KMS-11 (cell line): ENCODE results near the gene SLC35F6.

Experiments used
- H2AFZ ChIP-seq: fragments of 200-600 bp; sonication (generic); 2 replicates; pipeline ENCODE4 v1.6.1; 2016; ENCODE audit warnings: antibody characterized with exemption, mixed run types, low read depth
- H3K27ac ChIP-seq: fragments of 200-600 bp; sonication (generic); 2 replicates; pipeline ENCODE4 v1.6.1; 2016; ENCODE audit warnings: mild to moderate bottlenecking, mixed run types
- H3K27me3 ChIP-seq: fragments of 200-600 bp; sonication (generic); 2 replicates; pipeline ENCODE4 v1.6.1; 2017; ENCODE audit warnings: mild to moderate bottlenecking, low read depth, mixed run types, moderate library complexity; ENCODE audit not compliant: insufficient read depth
- H3K36me3 ChIP-seq: fragments of 200-600 bp; sonication (generic); 2 replicates; pipeline ENCODE4 v1.6.1; 2017; ENCODE audit warnings: mild to moderate bottlenecking, mixed run types; ENCODE audit not compliant: insufficient read depth
- H3K4me1 ChIP-seq: fragments of 200-600 bp; sonication (generic); 2 replicates; pipeline ENCODE4 v1.6.1; 2016; ENCODE audit warnings: mild to moderate bottlenecking, low read depth, mixed run types; ENCODE audit not compliant: poor library complexity, severe bottlenecking
- H3K4me2 ChIP-seq: fragments of 200-600 bp; sonication (generic); 2 replicates; pipeline ENCODE4 v1.7.0; 2016; ENCODE audit warnings: mild to moderate bottlenecking, mixed run types
- H3K4me3 ChIP-seq: fragments of 200-600 bp; sonication (generic); IDR thresholded peaks from 2 replicates; pipeline ENCODE4 v1.6.1; 2017; ENCODE audit warnings: low read depth, low read length, mixed read lengths; ENCODE audit not compliant: insufficient read depth
- H3K79me2 ChIP-seq: fragments of 200-600 bp; sonication (generic); 2 replicates; pipeline ENCODE4 v1.6.1; 2016; ENCODE audit warnings: low read depth, mixed run types; ENCODE audit not compliant: insufficient read depth
- H3K9ac ChIP-seq: fragments of 200-600 bp; sonication (generic); 2 replicates; pipeline ENCODE4 v1.6.1; 2016; ENCODE audit warnings: mild to moderate bottlenecking, mixed run types
- H4K20me1 ChIP-seq: fragments of 200-600 bp; sonication (generic); 2 replicates; pipeline ENCODE4 v1.6.1; 2016; ENCODE audit warnings: mild to moderate bottlenecking, mixed run types; ENCODE audit not compliant: insufficient read depth
- TF ChIP-seq, protein P1 (sequence below): fragments of 200-600 bp; sonication (generic); conservative IDR thresholded peaks from 2 replicates; pipeline ENCODE4 v1.6.1; 2017; ENCODE audit warnings: low read depth, mild to moderate bottlenecking, antibody characterized with exemption, low read length, moderate library complexity, mixed read lengths

The SLC35F6 gene

DNA sequence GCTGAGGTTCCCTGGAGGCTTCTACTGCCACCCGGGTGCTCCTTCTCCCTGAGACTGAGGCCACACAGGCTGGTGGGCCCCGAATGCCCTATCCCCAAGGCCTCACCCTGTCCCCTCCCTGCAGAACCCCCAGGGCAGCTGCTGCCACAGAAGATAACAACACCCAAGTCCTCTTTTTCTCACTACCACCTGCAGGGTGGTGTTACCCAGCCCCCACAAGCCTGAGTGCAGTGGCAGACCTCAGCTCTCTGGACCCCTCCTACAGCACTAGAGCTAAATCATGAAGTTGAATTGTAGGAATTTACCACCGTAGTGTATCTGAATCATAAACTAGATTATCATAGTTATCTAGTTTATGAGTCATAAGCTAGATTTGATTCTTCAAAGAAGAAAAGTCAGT lies 14.4 kb downstream of the SLC35F6 start:
- no peak overlapping the region for H3K4me2 ChIP-seq
- no peaks in the 10 kb centered on the region for H3K27me3 ChIP-seq
- H3K4me3 ChIP-seq: no peak overlapping the region
- H4K20me1 ChIP-seq: no peaks in the 10 kb centered on the region
- no peaks in the 10 kb centered on the region for H3K36me3 ChIP-seq
- no peak overlapping the region for H3K9ac ChIP-seq
- H3K4me1 ChIP-seq: peaks cover 8% of the 10 kb centered on the region
- TF ChIP-seq, protein P1, sequence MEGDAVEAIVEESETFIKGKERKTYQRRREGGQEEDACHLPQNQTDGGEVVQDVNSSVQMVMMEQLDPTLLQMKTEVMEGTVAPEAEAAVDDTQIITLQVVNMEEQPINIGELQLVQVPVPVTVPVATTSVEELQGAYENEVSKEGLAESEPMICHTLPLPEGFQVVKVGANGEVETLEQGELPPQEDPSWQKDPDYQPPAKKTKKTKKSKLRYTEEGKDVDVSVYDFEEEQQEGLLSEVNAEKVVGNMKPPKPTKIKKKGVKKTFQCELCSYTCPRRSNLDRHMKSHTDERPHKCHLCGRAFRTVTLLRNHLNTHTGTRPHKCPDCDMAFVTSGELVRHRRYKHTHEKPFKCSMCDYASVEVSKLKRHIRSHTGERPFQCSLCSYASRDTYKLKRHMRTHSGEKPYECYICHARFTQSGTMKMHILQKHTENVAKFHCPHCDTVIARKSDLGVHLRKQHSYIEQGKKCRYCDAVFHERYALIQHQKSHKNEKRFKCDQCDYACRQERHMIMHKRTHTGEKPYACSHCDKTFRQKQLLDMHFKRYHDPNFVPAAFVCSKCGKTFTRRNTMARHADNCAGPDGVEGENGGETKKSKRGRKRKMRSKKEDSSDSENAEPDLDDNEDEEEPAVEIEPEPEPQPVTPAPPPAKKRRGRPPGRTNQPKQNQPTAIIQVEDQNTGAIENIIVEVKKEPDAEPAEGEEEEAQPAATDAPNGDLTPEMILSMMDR: no peak
- no peak overlapping the region for H3K27ac ChIP-seq
- H3K79me2 ChIP-seq: no peaks in the 10 kb centered on the region
- no peak overlapping the region for H2AFZ ChIP-seq

DNA sequence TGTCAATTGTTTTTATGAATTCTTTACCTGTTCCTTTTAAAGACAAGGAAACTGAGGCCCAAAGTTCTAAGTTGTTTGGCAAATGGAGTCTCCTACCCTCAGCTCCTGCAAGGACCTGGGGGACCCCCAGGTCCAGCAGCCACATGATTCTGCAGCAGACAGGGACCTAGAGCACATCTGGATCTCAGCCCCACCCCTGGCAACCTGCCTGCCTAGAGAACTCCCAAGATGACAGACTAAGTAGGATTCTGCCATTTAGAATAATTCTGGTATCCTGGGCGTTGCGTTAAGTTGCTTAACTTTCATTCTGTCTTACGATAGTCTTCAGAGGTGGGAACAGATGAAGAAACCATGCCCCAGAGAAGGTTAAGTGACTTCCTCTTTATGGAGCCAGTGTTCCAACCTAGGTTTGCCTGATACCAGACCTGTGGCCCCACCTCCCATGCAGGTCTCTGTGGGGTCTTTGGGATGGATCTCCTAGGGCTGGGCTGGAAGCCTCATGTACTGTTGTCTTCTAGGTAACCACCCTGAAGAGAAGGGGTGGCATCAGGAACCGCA lies 16.2 kb downstream of the SLC35F6 start:
- Histone ChIP-seq H3K9ac (no peak overlapping the region), H2AFZ (no peak overlapping the region), H3K27me3 (no peaks in the 10 kb centered on the region), H3K27ac (no peak overlapping the region), H3K4me2 (no peak overlapping the region), H3K79me2 (no peaks in the 10 kb centered on the region), H3K36me3 (no peaks in the 10 kb centered on the region), H3K4me3 (no peak overlapping the region), H4K20me1 (no peaks in the 10 kb centered on the region), H3K4me1 (peaks cover 8% of the 10 kb centered on the region)
- TF ChIP-seq, protein P1: no peak

DNA sequence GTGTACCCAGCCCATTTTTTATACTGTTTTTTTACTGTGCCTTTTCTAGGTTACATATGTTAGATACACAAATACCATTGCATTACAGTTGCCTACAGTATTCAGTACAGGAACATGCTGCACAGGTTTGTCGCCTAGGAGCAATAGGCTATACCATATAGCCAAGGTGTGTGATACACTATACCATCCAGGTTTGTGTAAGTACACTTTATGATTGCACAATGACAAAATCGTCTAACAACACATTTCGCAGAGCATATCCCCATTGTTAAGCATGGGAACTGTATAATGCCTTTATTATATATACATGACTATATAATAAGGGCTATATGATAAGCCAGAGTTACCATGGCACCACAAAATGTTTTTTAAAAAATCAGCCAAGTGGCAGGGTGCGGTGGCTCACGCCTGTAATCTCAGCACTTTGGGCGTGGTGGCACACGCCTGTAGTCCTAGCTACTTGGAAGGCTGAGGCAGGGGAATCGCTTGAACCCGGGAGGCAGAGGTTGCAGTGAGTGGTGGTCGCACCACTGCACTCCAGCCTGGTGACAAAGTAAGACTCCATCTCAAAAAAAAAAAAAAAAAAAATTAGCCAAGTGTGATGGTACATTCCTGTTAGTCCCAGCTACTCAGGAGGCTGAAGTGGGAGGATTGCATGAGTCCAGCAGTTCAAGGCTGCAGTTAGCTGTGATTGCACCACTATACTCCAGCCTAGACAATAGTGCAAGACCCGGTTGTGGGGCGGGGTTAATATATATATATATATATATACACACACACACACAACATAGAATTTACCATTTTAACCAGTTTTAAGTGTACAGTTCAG lies 19.0 kb downstream of the SLC35F6 start:
- no peaks in the 10 kb centered on the region for H3K27me3 ChIP-seq

DNA sequence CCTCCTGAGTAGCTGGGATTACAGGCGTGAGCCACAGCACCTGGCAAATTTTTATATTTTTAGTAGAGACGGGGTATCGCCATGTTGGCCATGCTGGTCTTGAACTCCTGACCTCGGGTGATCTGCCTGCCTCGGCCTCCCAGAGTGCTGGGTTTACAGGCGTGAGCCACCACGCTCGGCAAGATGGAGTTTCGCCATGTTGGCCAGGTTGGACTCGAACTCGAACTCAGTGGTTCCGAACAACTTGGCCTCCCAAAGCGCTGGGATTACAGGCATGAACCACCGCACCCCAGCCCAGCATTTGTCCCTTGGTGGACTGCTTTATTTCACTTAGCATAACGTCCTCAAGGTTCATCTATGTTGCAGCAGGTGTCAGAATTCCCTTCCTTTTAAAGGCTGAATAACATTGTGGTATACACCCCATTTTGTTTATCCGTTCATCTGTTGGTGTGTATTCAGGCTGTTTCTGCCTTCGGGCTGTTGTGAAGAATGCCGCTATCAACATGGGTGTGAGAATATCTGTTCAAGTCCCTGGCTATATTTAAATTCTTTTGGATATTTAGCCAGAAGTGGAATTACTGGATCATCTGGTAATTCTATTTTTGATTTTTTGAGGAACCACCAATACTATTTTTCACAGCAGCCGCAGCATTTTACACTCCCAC lies 20.6 kb downstream of the SLC35F6 start:
- Histone ChIP-seq H3K27me3 (no peaks in the 10 kb centered on the region), H3K36me3 (no peaks in the 10 kb centered on the region; the same call in 1 of the 2 replicates), H3K9ac (peak overlapping the region; percentile 38), H3K4me1 (peaks cover 15% of the 10 kb centered on the region), H3K4me2 (peak overlapping the region; percentile 74), H3K27ac (peak overlapping the region; percentile 63), H3K4me3 (no peak overlapping the region), H4K20me1 (no peaks in the 10 kb centered on the region), H3K79me2 (peaks cover 35% of the 10 kb centered on the region), H2AFZ (peak overlapping the region; percentile 84; the same call in 1 of the 2 replicates)
- TF ChIP-seq, protein P1: no peak

More for the DNA sequence above, 19.0 kb downstream of the SLC35F6 start:
- Histone ChIP-seq H3K4me3 (no peak overlapping the region), H4K20me1 (no peaks in the 10 kb centered on the region), H3K36me3 (no peaks in the 10 kb centered on the region), H3K4me1 (peaks cover 19% of the 10 kb centered on the region), H3K27ac (no peak overlapping the region), H3K9ac (no peak overlapping the region), H3K79me2 (peaks cover 19% of the 10 kb centered on the region), H3K4me2 (no peak overlapping the region), H2AFZ (no peak overlapping the region)
- TF ChIP-seq, protein P1: no peak
